ENCODE data around the gene BICDL2. TPM values are rescaled to one million over a fixed set of nuclear protein-coding genes. Genes with fewer than 3 reads are reported as not detected.

BICDL2 gene
- polyA plus RNA-seq, 2 of the 4 experiments (the other 2 are of a cell fraction), result not detected

DNA sequence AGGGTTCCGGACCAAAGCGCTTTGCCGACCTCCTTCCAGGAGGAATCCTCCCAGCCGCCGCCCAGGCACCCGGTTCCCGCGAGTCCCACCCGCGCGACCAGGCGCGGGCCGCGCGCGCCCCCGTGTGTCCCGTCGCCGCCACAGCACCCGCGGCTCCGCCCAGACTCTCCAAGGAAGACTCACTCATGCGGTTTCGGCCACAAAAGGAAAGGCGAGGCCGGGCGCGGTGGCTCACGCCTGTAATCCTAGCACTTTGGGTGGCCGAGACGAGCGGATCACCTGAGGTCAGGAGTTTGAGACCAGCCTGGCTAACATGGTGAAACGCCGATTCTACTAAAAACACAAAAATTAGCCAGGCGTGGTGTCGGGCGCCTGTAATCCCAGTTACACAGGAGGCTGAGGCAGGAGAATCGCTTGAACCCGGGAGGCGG is 53.0 kb downstream of the BICDL2 start (continued):
- TF ChIP-seq, protein P1, sequence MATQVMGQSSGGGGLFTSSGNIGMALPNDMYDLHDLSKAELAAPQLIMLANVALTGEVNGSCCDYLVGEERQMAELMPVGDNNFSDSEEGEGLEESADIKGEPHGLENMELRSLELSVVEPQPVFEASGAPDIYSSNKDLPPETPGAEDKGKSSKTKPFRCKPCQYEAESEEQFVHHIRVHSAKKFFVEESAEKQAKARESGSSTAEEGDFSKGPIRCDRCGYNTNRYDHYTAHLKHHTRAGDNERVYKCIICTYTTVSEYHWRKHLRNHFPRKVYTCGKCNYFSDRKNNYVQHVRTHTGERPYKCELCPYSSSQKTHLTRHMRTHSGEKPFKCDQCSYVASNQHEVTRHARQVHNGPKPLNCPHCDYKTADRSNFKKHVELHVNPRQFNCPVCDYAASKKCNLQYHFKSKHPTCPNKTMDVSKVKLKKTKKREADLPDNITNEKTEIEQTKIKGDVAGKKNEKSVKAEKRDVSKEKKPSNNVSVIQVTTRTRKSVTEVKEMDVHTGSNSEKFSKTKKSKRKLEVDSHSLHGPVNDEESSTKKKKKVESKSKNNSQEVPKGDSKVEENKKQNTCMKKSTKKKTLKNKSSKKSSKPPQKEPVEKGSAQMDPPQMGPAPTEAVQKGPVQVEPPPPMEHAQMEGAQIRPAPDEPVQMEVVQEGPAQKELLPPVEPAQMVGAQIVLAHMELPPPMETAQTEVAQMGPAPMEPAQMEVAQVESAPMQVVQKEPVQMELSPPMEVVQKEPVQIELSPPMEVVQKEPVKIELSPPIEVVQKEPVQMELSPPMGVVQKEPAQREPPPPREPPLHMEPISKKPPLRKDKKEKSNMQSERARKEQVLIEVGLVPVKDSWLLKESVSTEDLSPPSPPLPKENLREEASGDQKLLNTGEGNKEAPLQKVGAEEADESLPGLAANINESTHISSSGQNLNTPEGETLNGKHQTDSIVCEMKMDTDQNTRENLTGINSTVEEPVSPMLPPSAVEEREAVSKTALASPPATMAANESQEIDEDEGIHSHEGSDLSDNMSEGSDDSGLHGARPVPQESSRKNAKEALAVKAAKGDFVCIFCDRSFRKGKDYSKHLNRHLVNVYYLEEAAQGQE (IDR thresholded peaks at IDR 0.05), result peak; percentile 79
- TF ChIP-seq FOSL2 (IDR thresholded peaks at IDR 0.05) (no peak), FOSL2 (CRISPR knock-in tag; IDR thresholded peaks at IDR 0.05) (peak; percentile 8; the same call in 1 of the 2 replicates), RFX5 (IDR thresholded peaks at IDR 0.05) (no peak), FOSB (CRISPR knock-in tag; IDR thresholded peaks at IDR 0.05) (no peak), BHLHE40 (IDR thresholded peaks at IDR 0.05; ENCODE audit: low read depth, low read length) (no peak), ZNF302 (CRISPR knock-in tag; IDR thresholded peaks at IDR 0.05) (no peak), SREBF2 (IDR thresholded peaks at IDR 0.05) (no peak), CBX2 (IDR thresholded peaks at IDR 0.05; ENCODE audit: borderline replicate concordance, low read depth) (no peak), MYC (IDR thresholded peaks at IDR 0.05; ENCODE audit: borderline replicate concordance, low read length) (0 out of 2 replicates have a peak, but pooled peaks have one; percentile 51), JUN (IDR thresholded peaks at IDR 0.05) (0 out of 5 replicates have a peak, but pooled peaks of 1 of the 2 experiments have one; percentile 25), HOXB5 (CRISPR knock-in tag; IDR thresholded peaks at IDR 0.05) (no peak), TP53 (CRISPR knock-in tag; IDR thresholded peaks at IDR 0.05) (peak; percentile 70; the same call in 1 of the 2 replicates), MAZ (IDR thresholded peaks at IDR 0.05; ENCODE audit: borderline replicate concordance, low read depth, low read length) (no peak), HOXB13 (CRISPR knock-in tag; IDR thresholded peaks at IDR 0.05; ENCODE audit: low read depth) (no peak), POLR2A (IDR thresholded peaks at IDR 0.05; ENCODE audit: low read length) (peak; percentile 34), RNF2 (IDR thresholded peaks at IDR 0.05; ENCODE audit: borderline replicate concordance, low read depth) (no peak), RAD21 (conservative IDR thresholded peaks at IDR 0.05 in 1 of 2, IDR thresholded peaks at IDR 0.05 in 1 of 2) (peak; percentile 64 to 86; a peak in 4 of 5 replicates), MAX (IDR thresholded peaks at IDR 0.05) (peak; percentile 88), E2F6 (IDR thresholded peaks at IDR 0.05; ENCODE audit: borderline replicate concordance, low read depth) (peak; percentile 41; the same call in 1 of the 2 replicates)
- TF ChIP-seq, protein P2, sequence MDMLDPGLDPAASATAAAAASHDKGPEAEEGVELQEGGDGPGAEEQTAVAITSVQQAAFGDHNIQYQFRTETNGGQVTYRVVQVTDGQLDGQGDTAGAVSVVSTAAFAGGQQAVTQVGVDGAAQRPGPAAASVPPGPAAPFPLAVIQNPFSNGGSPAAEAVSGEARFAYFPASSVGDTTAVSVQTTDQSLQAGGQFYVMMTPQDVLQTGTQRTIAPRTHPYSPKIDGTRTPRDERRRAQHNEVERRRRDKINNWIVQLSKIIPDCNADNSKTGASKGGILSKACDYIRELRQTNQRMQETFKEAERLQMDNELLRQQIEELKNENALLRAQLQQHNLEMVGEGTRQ (IDR thresholded peaks at IDR 0.05), result no peak
- TF ChIP-seq, protein P3, sequence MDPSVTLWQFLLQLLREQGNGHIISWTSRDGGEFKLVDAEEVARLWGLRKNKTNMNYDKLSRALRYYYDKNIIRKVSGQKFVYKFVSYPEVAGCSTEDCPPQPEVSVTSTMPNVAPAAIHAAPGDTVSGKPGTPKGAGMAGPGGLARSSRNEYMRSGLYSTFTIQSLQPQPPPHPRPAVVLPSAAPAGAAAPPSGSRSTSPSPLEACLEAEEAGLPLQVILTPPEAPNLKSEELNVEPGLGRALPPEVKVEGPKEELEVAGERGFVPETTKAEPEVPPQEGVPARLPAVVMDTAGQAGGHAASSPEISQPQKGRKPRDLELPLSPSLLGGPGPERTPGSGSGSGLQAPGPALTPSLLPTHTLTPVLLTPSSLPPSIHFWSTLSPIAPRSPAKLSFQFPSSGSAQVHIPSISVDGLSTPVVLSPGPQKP (IDR thresholded peaks at IDR 0.05; ENCODE audit: low read depth, low read length), result no peak

GRCh38 chr16:2982402-2982801 is 54.3 kb downstream of the BICDL2 start:
- WGBS (ENCODE audit: missing lambda C conversion rate), result 85% methylated on average over 5 of the region's 5 CpGs
- H3K4me2 ChIP-seq, result no peak overlapping the region
- peaks cover 18% of the 10 kb centered on the region; the same call in 2 of the 3 replicates for H3K4me1 ChIP-seq
- FAIRE-seq (no peak), ATAC-seq (no peak), DNase-seq (ENCODE audit: low read depth in 1 of 2, low spot score in 1 of 2) (no peak)
- TF ChIP-seq RCOR1 (IDR thresholded peaks at IDR 0.05; ENCODE audit: low read depth, low read length) (no peak), TFCP2L1 (CRISPR knock-in tag; IDR thresholded peaks at IDR 0.05) (no peak), JUN (IDR thresholded peaks at IDR 0.05) (no peak), KDM5A (IDR thresholded peaks at IDR 0.05) (no peak), FOSB (CRISPR knock-in tag; IDR thresholded peaks at IDR 0.05) (no peak), RARB (CRISPR knock-in tag; IDR thresholded peaks at IDR 0.05) (no peak)
- TF ChIP-seq, protein P4, sequence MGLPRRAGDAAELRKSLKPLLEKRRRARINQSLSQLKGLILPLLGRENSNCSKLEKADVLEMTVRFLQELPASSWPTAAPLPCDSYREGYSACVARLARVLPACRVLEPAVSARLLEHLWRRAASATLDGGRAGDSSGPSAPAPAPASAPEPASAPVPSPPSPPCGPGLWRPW (IDR thresholded peaks at IDR 0.05), result no peak
- TF ChIP-seq, protein P1 (IDR thresholded peaks at IDR 0.05), result no peak
- CTCF ChIA-PET, result interaction anchor here (0.7 to 3.9 kb wide), 11 partner anchors 8 to 92 kb away, joined by 3 to 27 read pairs (median 5); partner anchors contain the start of gene PAQR4
- POLR2A ChIA-PET, result no interaction called here
- H3K9me3 ChIP-seq, result no peaks in the 10 kb centered on the region
- H3K27ac ChIP-seq, result no peak overlapping the region
- H3K4me3 ChIP-seq, result no peak overlapping the region
